ENCODE data around the gene POMGNT2.

The POMGNT2 gene

DNA sequence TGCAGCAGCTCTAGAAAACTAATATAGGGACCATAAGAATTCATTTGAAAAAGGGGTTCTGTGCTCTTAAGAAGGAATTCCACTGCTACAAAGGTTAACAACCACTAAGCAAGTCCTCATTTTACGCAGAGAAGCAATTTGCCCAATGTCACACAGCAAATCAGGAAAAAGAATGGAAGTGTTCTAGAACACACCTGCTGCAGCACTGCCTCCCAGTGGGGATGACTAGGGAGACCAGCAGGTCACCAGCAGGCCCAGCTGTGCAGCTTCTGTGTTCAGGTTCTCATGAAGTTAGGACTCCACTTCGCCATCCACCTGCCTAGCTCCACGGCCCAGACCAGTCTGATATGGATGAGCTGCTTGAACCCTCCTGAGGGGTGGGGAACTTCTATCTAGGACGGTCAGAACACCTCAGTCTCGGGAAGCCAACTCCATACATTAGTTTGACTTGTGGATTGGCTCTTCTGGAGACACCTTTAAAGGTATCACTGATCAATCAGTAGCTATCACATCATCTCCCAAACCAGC lies 18.6 kb downstream of the POMGNT2 start:
- ChIA-PET CTCF (interaction anchor here (1.9 kb wide), 1 partner anchor 125 kb away, joined by 7 read pairs; no protein-coding TSS in a partner anchor), POLR2A (no interaction called here)
- DNase-seq (ENCODE audit: extremely low spot score) = no peak
- TF ChIP-seq HDGF (IDR thresholded peaks at IDR 0.05; ENCODE audit: borderline replicate concordance) = no peak

DNA sequence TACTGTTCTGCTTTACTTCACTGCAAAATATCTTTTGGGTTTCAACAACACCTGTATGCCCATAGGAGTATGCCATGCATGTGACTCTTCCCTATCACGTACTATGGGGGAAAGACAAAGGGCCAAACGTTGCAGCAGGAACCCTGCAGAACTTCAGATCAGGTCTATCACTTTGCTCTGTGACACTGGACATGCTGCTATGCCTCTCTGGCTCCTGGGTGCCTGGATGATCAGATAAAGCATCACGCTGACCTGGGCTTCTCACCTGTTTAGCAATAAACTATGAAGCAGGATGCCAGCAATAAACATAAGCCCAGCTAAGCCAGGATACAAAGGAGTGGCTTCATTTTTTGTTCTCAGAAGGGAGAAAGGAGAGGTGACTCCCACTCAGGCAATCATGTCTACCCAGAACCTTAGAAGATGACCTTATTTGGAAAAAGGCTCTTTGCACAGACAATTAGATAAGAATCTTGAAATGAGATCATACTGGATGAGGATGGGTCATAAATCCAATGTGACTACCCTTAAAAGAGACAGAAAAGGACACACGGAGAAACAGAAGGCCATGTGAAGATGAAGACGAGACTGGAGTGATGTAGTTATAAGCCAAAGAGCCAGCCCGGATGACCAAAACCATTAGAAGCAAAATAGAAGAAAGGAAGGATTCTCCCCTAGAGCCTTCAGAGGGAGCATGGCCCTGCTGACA lies 19.3 kb downstream of the POMGNT2 start:
- CTCF ChIA-PET = interaction anchor here (1.4 to 1.9 kb wide), 2 partner anchors 125 kb away, joined by 4 to 7 read pairs; no protein-coding TSS in a partner anchor
- TF ChIP-seq, protein P1, sequence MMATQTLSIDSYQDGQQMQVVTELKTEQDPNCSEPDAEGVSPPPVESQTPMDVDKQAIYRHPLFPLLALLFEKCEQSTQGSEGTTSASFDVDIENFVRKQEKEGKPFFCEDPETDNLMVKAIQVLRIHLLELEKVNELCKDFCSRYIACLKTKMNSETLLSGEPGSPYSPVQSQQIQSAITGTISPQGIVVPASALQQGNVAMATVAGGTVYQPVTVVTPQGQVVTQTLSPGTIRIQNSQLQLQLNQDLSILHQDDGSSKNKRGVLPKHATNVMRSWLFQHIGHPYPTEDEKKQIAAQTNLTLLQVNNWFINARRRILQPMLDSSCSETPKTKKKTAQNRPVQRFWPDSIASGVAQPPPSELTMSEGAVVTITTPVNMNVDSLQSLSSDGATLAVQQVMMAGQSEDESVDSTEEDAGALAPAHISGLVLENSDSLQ (IDR thresholded peaks at IDR 0.05) = peak; percentile 58; the same call in 1 of the 2 replicates
- no peak for TF ChIP-seq ARNT (IDR thresholded peaks at IDR 0.05)
- POLR2A ChIA-PET = no interaction called here
- no peak for DNase-seq (ENCODE audit: extremely low spot score)

DNA sequence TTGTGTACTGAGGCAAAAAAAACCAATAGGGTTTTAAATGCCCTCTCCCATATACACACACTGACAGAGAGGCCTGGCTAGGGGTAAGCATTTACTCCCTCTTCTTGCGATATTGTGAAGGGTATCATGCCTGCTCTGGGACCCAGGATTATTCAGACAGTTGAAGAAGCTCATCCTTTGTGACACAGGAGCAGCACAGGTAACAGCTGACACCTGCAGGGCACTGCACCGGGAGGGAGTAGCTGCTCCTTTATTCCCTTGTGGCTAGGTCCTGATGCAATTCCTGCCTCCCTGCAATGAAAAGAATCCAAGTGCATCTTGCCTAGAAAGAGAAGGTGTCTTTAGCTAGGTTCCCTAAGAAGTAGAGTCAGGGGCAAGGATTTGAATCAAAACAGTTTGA lies 23.4 kb downstream of the POMGNT2 start:
- ChIA-PET POLR2A (no interaction called here), CTCF (no interaction called here)
- TF ChIP-seq SP1 (IDR thresholded peaks at IDR 0.05) (no peak), FOXM1 (IDR thresholded peaks at IDR 0.05; ENCODE audit: borderline replicate concordance) (no peak), BHLHE40 (IDR thresholded peaks at IDR 0.05; ENCODE audit: borderline replicate concordance) (no peak), FOXA1 (IDR thresholded peaks at IDR 0.05) (no peak), ZNF384 (IDR thresholded peaks at IDR 0.05) (no peak), HDGF (IDR thresholded peaks at IDR 0.05; ENCODE audit: borderline replicate concordance) (no peak), L3MBTL2 (conservative IDR thresholded peaks at IDR 0.05) (no peak), FOXK2 (IDR thresholded peaks at IDR 0.05) (no peak), ELF4 (IDR thresholded peaks at IDR 0.05) (no peak), CTBP1 (IDR thresholded peaks at IDR 0.05; ENCODE audit: borderline replicate concordance) (no peak), TARDBP (IDR thresholded peaks at IDR 0.05) (no peak), NFRKB (IDR thresholded peaks at IDR 0.05) (no peak), ARNT (IDR thresholded peaks at IDR 0.05) (no peak), LEF1 (IDR thresholded peaks at IDR 0.05; ENCODE audit: borderline replicate concordance) (no peak), SUZ12 (IDR thresholded peaks at IDR 0.05) (no peak)
- TF ChIP-seq, protein P1 (IDR thresholded peaks at IDR 0.05) = no peak
- no peak for DNase-seq (ENCODE audit: extremely low spot score)

DNA sequence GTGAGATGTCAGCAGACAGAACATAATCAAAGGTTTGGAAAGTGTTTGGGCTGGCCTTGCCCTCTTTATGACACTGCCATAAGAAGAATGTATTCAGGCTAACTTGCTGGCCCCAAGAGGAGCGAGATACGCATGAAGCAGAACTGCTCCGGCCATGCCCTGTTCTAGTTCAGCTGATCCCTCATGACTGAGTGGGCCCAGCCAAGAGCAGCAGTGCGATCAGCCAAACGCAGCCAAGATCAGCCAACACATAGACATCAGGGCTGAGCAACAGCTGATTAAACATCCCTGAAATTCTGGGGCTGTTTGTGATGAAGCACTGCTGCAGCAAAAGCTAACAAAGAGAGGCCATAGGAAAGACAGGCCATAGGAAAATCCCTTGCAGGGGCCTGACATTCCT lies 24.1 kb downstream of the POMGNT2 start:
- TF ChIP-seq FOXA1 (IDR thresholded peaks at IDR 0.05) (no peak), FOXM1 (IDR thresholded peaks at IDR 0.05; ENCODE audit: borderline replicate concordance) (no peak), HDGF (IDR thresholded peaks at IDR 0.05; ENCODE audit: borderline replicate concordance) (no peak)
- ChIA-PET POLR2A (no interaction called here), CTCF (no interaction called here)
- no peak for DNase-seq (ENCODE audit: extremely low spot score)

DNA sequence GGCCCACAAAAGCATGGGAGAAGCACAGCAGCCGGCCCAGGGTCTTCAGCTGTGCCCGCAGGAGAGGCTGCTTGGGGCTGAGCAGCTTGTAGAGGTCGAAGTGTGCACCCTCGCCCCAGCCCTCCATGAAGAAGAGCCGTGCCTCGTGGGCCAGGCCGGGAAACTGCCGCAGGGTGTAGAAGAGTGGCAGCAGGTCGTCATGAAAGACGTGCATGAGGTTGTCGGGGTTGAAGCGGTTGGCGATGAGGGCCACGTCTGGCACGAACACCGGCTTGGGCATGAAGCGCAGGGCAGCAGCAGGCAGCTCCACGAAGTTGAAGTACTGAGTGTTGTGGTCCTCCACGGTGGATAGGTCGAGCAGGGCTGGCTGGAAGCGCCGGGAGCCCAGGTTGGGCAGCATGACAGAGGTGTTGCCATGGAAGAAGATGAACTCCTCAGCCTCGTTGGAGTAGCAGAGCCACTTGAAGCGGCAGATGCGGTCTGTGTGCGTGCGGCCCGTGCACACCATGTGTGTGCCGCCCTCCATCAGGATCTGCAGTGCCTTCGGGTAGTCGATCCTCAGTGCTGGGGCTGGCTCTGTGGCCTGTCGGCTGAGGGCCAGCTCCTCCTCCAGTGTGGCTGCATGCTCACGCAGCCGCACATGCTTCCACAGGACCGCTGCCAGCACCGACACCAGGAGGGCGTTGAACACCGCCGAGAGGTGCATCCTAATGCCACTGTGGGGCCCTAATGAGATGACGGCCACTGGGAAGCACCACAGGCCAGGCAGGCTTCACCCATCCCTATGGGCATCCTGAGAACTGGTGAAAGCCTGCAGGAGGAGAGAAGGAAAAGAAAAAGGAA lies 24.9 kb downstream of the POMGNT2 start:
- DNase-seq (ENCODE audit: extremely low spot score) = no peak
- no peak for TF ChIP-seq FOXA1 (IDR thresholded peaks at IDR 0.05)
- no peak for TF ChIP-seq CTBP1 (IDR thresholded peaks at IDR 0.05; ENCODE audit: borderline replicate concordance)
- TF ChIP-seq FOXM1 (IDR thresholded peaks at IDR 0.05; ENCODE audit: borderline replicate concordance) = no peak
- TF ChIP-seq SP1 (IDR thresholded peaks at IDR 0.05) = no peak
- no peak for TF ChIP-seq HDGF (IDR thresholded peaks at IDR 0.05; ENCODE audit: borderline replicate concordance)
- TF ChIP-seq ELF4 (IDR thresholded peaks at IDR 0.05) = no peak
- TF ChIP-seq TARDBP (IDR thresholded peaks at IDR 0.05) = no peak
- no peak for TF ChIP-seq FOXK2 (IDR thresholded peaks at IDR 0.05)
- TF ChIP-seq L3MBTL2 (conservative IDR thresholded peaks at IDR 0.05) = no peak
- CTCF ChIA-PET = no interaction called here
- POLR2A ChIA-PET = no interaction called here

DNA sequence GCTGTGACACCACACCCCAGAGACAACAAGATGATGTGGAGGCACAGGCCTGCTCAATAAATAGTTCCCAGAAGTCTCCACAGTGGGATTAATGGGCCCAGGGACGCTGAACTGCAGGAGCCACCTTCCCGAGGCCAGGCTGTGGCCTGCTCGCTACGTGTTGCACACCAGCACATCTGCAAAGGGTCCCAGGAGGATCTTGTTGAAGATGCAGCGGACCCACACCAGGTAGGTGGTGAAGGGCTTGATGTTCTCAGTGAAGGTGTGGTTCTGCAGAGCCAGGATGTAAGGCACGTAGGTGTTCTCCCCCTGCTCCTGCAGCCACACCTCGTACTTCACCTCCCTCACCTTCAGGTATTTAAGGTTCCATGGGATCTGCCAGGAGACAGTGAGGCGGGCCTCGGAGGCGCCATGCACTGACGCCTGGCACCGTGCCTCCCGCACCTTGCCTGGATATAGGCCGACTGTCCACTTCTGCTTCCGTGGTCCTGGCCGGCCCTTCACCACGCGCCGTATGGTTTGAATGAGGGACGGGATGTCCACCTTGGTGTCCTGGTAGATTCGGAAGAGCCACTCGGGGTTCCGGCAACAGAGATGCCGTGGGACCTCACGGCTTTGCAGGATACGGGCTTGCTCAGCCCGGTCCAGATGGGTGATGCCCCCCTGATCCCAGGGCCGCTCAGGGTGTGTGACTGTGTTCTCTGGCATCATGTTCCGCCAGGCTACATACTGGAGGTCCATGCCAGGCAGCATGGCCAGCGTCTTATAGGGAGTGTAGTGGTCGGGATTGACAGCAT lies 26.1 kb downstream of the POMGNT2 start:
- POLR2A ChIA-PET = no interaction called here
- CTCF ChIA-PET = no interaction called here
- DNase-seq (ENCODE audit: extremely low spot score) = no peak
- TF ChIP-seq FOXA1 (IDR thresholded peaks at IDR 0.05) (no peak), ARNT (IDR thresholded peaks at IDR 0.05) (no peak), SP1 (IDR thresholded peaks at IDR 0.05) (no peak), HDGF (IDR thresholded peaks at IDR 0.05; ENCODE audit: borderline replicate concordance) (no peak), L3MBTL2 (conservative IDR thresholded peaks at IDR 0.05) (no peak), LEF1 (IDR thresholded peaks at IDR 0.05; ENCODE audit: borderline replicate concordance) (no peak), CTBP1 (IDR thresholded peaks at IDR 0.05; ENCODE audit: borderline replicate concordance) (no peak)
- TF ChIP-seq, protein P1 (IDR thresholded peaks at IDR 0.05) = no peak

Data from HEK293T (cell line).